ENCODE measurements around the gene NTM. TPM values are rescaled to one million over a fixed set of nuclear protein-coding genes. Genes with fewer than 3 reads are reported as not detected.

NTM gene
- total RNA-seq, 1 experiment from 2014 or later = 9.9 TPM

GRCh38 chr11:131324921-131325570 is 45.4 kb upstream of the NTM start:
- no peak overlapping the region for H3K27ac ChIP-seq (ENCODE audit: insufficient read length, low read depth, low read length)

More at GRCh38 chr11:131324921-131325570, 45.4 kb upstream of the NTM start:
- Histone ChIP-seq H3K14ac (ENCODE audit: insufficient read depth, low read length) (no peak overlapping the region), H2AK5ac (ENCODE audit: insufficient read length, low read length) (no peak overlapping the region), H2BK12ac (ENCODE audit: insufficient read length, low read depth, low read length) (no peak overlapping the region), H3K79me2 (ENCODE audit: insufficient read depth, low read length) (no peaks in the 10 kb centered on the region), H3K9ac (ENCODE audit: extremely low read depth, insufficient read length, low read length) (no peak overlapping the region), H3K23me2 (ENCODE audit: insufficient read length, low read depth, low read length, poor library complexity, severe bottlenecking) (no peaks in the 10 kb centered on the region), H3K79me1 (ENCODE audit: insufficient read depth, low read depth, low read length, poor library complexity, severe bottlenecking) (no peaks in the 10 kb centered on the region), H2AFZ (ENCODE audit: low read length) (no peak overlapping the region), H4K8ac (replicated peaks; ENCODE audit: insufficient read length, low read depth, low read length) (no peak overlapping the region), H4K20me1 (ENCODE audit: control insufficient read depth, insufficient read depth, insufficient read length) (no peaks in the 10 kb centered on the region), H3T11ph (ENCODE audit: low read length) (no peak overlapping the region), H3K4me2 (ENCODE audit: insufficient read depth, insufficient read length, low read length) (no peak overlapping the region), H2BK120ac (ENCODE audit: low read depth, low read length, poor library complexity, severe bottlenecking) (no peak overlapping the region), H3K23ac (ENCODE audit: insufficient read length, low read depth, low read length) (no peak overlapping the region), H4K91ac (ENCODE audit: insufficient read length, low read depth, low read length) (no peak overlapping the region), H2BK15ac (ENCODE audit: low read depth, low read length) (no peak overlapping the region), H2BK20ac (ENCODE audit: low read depth, low read length, poor library complexity, severe bottlenecking) (no peak overlapping the region), H3K56ac (ENCODE audit: insufficient read length, low read depth, low read length) (no peak overlapping the region), H4K5ac (ENCODE audit: insufficient read length, low read depth, low read length) (no peak overlapping the region), H3K4me1 (ENCODE audit: insufficient read depth, low read length) (peaks cover 5% of the 10 kb centered on the region; the same call in 1 of the 2 replicates), H3K4ac (ENCODE audit: low read depth, low read length) (no peak overlapping the region), H3K9me3 (ENCODE audit: control insufficient read depth, low read depth, low read length) (no peaks in the 10 kb centered on the region), H3K27me3 (ENCODE audit: insufficient read depth, low read length) (no peaks in the 10 kb centered on the region), H3K18ac (ENCODE audit: insufficient read length, low read depth, low read length) (no peak overlapping the region), H2BK5ac (ENCODE audit: insufficient read length, low read length) (no peak overlapping the region)
- peaks cover 11 to 19% of the 10 kb centered on the region in 2 experiments for H3K4me1 Mint-ChIP-seq
- no CpG with 5 or more reads among the region's 11 CpGs for WGBS (ENCODE audit: extremely low coverage, insufficient read length, low lambda C conversion rate)
- H3K27ac Mint-ChIP-seq = no peak overlapping the region
- DNase-seq = no peak
- TF ChIP-seq, protein P1, sequence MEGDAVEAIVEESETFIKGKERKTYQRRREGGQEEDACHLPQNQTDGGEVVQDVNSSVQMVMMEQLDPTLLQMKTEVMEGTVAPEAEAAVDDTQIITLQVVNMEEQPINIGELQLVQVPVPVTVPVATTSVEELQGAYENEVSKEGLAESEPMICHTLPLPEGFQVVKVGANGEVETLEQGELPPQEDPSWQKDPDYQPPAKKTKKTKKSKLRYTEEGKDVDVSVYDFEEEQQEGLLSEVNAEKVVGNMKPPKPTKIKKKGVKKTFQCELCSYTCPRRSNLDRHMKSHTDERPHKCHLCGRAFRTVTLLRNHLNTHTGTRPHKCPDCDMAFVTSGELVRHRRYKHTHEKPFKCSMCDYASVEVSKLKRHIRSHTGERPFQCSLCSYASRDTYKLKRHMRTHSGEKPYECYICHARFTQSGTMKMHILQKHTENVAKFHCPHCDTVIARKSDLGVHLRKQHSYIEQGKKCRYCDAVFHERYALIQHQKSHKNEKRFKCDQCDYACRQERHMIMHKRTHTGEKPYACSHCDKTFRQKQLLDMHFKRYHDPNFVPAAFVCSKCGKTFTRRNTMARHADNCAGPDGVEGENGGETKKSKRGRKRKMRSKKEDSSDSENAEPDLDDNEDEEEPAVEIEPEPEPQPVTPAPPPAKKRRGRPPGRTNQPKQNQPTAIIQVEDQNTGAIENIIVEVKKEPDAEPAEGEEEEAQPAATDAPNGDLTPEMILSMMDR (conservative IDR thresholded peaks at IDR 0.05) = no peak
- no peaks in the 10 kb centered on the region for H3K27me3 Mint-ChIP-seq (ENCODE audit: low read depth)
- H3K36me3 Mint-ChIP-seq (ENCODE audit: insufficient read depth in 1 of 3, low read depth in 3 of 3) = peaks cover 0 to 5% (median 4%) of the 10 kb centered on the region in 3 experiments; a peak in 1 of 7 replicates
- H3K9me3 Mint-ChIP-seq = no peaks in the 10 kb centered on the region; a peak in 1 of 5 replicates
- no peak overlapping the region for H3K4me3 Mint-ChIP-seq
